HG03064 (cell line): ENCODE measurements around the gene THRB.

Source experiments
- ATAC-seq: cut with Tn5 transposase; IDR thresholded peaks from one replicate; pipeline ENCODE4 v1.9.1; 2021; ENCODE audit warnings: low read depth; ENCODE audit not compliant: unreplicated experiment

Gene THRB

DNA sequence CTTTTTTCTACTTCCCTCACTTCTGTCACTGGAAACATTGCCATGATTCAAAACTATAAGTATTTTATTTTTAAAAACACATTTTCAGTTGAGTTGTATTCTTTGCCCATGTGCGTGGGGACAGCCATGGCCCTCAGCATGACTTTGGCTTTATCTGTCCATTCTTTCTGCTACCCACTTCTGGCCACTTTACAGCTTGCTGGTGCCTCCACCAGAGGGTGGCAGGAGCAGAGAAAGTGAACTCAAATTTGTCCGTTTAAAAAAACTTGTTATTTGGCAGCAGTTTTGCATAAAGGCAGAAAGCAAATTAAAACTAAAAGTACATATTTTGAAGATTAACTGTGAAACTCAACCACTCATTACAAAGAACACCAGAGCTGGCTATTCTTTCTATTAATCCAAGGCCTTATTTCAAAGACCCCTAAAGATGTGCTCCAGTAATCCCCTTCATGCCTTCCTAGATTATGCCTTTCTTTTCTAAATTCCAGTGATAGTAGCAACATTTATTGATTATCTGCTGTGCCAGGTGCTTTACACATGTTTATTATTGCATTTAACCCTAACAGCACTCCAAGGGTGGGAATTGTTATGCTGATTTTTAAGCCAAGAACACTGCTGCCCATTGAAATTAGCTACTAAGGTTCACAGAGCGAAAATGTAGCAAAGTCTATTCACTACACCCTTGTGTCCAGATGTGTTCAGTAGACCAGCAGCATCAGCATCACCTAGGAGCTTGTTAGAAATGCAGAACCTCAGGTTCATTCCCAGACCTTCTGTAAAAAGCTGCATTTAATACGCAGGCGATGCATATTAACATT, 134.8 kb downstream of the THRB start:
- ATAC-seq = no peak

- no peak for ATAC-seq
Measured at GRCh38 chr3:24359102-24359501, 135.5 kb downstream of the THRB start.

GRCh38 chr3:24357635-24358034, 137.0 kb downstream of the THRB start:
- no peak for ATAC-seq

DNA sequence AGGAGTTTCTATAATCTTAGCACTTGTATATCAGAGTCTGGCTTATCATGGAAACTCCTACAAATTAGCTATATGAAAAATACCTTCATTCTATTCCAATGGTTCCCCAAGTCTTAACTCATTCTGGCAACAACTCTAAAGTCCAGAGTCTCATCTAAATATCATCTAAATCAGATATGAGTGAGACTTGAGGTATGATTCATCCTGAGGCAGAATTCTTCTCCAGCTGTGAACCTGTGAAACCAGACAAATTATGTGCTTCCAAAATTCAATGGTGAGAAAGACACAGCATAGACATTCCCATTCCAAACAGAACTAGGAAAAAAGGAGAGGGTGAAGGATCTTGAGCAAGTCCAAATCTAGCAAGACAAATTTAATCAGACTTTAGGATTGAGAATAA, 138.8 kb downstream of the THRB start:
- ATAC-seq = no peak

- no peak for ATAC-seq
Measured at GRCh38 chr3:24354230-24354629, 140.4 kb downstream of the THRB start.

DNA sequence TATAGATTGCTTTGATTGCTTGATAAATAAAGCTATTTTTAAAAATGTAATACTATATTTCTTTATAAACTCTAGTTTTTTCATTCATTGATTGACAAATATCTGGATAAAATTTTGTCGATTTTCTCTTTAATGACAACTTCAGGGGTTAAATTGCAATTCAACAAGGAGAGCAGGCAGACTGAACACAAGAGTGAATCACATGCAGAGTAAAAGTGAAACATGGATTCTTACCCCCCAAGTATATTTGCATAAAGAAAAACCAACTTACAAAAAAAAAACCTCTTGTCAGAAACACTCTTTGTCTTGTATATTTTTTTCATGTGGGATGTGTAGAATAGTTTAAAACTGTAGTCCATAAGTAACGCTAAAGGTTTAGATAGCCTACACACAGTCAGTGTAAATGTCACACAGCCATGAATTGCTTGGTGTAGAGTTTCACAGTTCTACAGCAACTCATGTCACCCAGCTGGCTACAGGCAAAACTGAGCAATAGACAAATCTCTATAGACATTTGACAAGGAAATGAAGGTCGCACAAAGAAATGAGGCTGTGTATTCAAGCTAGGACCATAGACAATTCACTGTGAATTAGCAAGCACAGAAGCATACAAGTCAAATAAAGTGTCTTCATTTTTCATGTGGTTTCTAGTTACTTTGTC, 141.6 kb downstream of the THRB start:
- no peak for ATAC-seq

GRCh38 chr3:24351779-24352469, 142.7 kb downstream of the THRB start:
- ATAC-seq = no peak

- no peak for ATAC-seq
Measured at GRCh38 chr3:24349367-24350019, 145.2 kb downstream of the THRB start.

DNA sequence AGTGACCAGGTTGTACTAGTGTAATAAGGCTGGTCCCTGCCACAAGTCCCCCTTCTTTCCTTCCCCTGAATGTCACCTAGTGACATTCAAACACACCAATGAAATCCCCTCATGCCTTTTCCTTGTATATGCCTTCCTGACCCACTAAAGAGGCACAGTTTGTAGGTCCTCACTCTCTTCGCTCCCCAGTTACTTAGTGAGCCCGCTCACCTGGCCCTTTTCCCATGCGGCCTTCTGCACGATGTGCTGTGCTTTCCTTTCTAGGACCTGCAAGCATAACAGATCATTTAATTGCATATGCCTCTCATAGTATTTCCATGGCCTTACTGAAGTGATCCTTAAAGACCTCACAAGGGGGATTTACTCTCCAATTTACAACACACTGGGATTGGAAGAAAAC, 146.3 kb downstream of the THRB start:
- ATAC-seq = no peak

- no peak for ATAC-seq
Measured at GRCh38 chr3:24344784-24345439, 149.7 kb downstream of the THRB start.

DNA sequence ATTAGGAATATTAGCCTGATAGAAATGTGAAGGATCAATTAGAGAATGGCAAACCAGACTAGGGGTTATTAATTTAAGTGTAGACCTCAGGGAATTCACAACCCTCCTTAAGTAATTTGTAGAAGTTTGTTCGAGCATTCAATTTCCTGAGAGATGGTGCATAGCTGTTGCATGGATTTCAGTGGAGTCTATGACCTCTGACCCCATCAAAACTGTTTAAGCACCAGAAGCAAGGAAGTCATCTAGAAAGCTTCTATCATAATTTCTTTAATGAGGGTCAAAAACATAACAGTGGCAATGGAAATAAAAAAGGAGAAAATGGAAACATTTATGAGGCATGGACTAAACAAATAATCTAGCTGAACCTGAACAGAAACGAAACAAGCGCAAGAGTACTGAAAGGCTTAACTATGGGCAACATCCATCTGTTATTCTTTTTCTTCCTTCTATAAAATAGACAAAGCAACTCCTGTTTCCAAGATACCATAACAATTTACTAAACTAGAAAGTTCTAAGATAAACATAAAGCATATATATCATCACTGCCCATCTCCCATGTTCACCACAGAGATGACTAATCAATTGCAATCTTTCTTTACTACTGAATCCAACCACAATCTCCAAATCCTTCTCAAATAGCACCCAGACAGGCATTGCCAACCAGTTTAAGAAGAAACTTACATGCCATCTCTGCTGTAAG, 151.4 kb downstream of the THRB start:
- no peak for ATAC-seq

GRCh38 chr3:24342275-24342674, 152.4 kb downstream of the THRB start:
- no peak for ATAC-seq

DNA sequence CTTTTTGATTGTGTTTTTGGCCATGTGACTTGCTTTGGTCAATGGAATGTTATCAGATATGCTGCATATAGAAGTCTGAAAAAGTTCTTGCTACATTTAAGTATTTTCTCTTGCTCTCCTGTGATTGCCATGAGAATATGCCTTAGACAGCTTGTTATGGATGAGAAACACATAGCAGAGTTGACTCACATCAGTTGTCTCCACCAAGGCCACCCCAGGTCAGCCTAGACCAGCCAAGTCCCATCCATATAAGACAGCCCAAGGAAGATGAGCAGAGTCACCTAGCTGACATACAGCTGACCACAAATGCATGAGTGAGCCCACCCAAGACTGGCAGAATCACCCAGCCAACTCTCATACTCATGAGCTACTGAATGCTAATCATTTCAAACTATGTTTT, 153.0 kb downstream of the THRB start:
- ATAC-seq = no peak

- no peak for ATAC-seq
Measured at GRCh38 chr3:24340966-24341365, 153.7 kb downstream of the THRB start.

- ATAC-seq = no peak
Measured at GRCh38 chr3:24340161-24340560, 154.5 kb downstream of the THRB start.

- ATAC-seq = no peak
Measured at GRCh38 chr3:24339266-24339825, 155.3 kb downstream of the THRB start.

GRCh38 chr3:24338409-24339130, 156.1 kb downstream of the THRB start:
- no peak for ATAC-seq

DNA sequence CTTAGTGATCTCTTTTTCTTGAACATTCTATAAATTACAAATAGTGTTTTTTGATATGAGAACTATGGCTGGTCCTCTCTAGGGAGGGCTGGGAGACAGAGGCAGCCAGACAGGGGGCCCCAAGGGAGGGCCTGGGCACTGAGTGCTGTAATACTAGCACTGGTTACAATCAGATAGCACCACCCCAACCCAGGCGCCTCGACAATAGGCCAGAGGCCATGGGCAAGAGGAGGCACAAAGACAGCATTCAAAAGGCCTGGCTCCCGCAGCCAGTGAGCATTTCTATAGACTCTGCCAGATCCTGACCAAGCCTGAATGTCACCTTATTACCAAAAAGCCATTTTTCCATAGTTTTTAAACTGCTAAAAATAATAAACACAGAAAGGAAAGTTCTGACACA, 158.5 kb downstream of the THRB start:
- no peak for ATAC-seq

DNA sequence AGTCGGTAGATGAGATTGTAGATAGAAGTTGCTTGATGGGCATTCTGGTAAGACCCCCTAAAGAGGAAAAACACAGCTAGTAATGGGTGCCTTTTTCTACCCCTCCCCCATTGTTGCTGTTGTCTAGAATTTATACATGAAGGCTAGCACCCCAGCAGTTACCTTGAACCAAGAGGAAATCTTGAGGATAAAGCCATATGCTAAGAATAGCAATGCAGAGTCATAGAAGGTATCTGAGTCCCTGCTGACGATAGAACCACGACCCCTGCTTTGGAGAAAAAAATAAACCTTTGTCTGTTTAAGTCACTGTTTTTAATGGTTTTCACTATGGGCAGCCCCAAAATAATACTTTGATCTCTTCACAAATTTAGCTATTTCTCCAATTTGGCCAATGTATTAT, 162.6 kb downstream of the THRB start:
- ATAC-seq = no peak
